OCI-LY1 (cell line): ENCODE results near the gene GGN.

Experiments
- EZH2 ChIP-seq: fragments of 200-600 bp; sonication (generic), shearing (Covaris generic); IDR thresholded peaks from 2 replicates; pipeline ENCODE4 v1.8.0; 2017; ENCODE audit warnings: borderline replicate concordance, mixed run types, mild to moderate bottlenecking, antibody characterized with exemption, low read length, moderate library complexity, mixed read lengths
- TF ChIP-seq, protein P1 (sequence below): fragments of 200-600 bp; sonication (generic), shearing (Covaris generic); IDR thresholded peaks from 2 replicates; pipeline ENCODE4 v1.5.1; 2017; ENCODE audit warnings: mild to moderate bottlenecking, antibody characterized with exemption, low read length, moderate library complexity, mixed read lengths

DNA sequence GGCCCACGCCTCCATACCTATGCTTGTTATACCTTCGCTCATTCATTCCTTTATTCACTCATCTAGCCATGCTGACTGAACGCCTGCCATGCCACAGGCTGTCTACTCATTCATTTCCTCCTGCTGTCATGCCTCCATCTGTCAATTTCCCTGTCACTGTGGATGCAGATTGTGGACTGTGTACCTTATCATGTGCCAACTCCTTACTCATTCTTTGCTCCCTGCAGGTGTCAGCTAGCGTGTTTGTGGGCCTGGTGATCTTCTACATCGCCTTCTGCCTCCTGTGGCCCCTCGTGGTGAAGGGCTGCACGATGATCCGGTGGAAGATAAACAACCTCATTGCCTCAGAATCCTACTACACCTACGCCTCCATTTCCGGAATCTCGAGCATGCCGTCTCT is 17.5 kb downstream of the GGN start:
- TF ChIP-seq, protein P1, sequence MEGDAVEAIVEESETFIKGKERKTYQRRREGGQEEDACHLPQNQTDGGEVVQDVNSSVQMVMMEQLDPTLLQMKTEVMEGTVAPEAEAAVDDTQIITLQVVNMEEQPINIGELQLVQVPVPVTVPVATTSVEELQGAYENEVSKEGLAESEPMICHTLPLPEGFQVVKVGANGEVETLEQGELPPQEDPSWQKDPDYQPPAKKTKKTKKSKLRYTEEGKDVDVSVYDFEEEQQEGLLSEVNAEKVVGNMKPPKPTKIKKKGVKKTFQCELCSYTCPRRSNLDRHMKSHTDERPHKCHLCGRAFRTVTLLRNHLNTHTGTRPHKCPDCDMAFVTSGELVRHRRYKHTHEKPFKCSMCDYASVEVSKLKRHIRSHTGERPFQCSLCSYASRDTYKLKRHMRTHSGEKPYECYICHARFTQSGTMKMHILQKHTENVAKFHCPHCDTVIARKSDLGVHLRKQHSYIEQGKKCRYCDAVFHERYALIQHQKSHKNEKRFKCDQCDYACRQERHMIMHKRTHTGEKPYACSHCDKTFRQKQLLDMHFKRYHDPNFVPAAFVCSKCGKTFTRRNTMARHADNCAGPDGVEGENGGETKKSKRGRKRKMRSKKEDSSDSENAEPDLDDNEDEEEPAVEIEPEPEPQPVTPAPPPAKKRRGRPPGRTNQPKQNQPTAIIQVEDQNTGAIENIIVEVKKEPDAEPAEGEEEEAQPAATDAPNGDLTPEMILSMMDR: no peak
- TF ChIP-seq EZH2: no peak
